Fibroblast of peridontal ligament (primary cell): ENCODE data around the gene SHMT2.

Experiments used
- DNase-seq: peaks from one replicate; pipeline ENCODE4 v3.0.0-alpha.2; 2010; ENCODE audit errors: extremely low read depth

The SHMT2 gene

GRCh38 chr12:57226588-57227314 lies 2.8 kb upstream of the SHMT2 start:
- no peak for DNase-seq

- DNase-seq, result peak; percentile 55
Observed at GRCh38 chr12:57227315-57228115, 2.0 kb upstream of the SHMT2 start.

DNA sequence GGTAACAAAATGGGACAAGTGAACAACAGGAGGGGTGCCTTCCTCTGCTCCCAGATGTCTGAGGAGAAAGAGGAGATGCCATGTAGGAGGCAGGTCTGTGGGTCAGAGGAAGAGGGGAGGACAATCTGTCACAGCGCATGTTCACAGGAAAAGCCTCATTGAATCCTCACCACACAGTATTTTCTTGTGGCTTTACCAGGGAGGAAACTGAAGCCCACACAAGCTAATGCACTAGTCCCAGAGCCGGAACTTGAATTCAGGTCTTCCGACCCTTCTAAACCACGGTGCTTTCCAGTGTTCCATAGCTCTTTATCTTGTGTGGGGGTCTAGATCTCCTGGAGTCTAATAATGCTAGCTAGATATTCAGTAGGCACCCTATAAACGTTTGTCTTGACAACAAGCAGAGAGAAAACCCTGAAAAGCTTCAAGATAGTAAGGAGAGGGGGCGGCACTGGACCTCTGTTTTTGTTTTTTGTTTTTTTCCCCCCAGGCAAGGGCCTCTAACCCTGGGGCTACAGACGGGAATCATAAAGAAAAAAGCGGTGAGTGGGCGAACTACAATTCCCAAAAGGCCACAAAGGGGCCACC lies 371 bp upstream of the SHMT2 start:
- peak; percentile 43 for DNase-seq

- no peak for DNase-seq
Observed at GRCh38 chr12:57230381-57231155, 1.1 kb downstream of the SHMT2 start.

- no peak for DNase-seq
Observed at GRCh38 chr12:57231276-57232021, 1.9 kb downstream of the SHMT2 start.

DNA sequence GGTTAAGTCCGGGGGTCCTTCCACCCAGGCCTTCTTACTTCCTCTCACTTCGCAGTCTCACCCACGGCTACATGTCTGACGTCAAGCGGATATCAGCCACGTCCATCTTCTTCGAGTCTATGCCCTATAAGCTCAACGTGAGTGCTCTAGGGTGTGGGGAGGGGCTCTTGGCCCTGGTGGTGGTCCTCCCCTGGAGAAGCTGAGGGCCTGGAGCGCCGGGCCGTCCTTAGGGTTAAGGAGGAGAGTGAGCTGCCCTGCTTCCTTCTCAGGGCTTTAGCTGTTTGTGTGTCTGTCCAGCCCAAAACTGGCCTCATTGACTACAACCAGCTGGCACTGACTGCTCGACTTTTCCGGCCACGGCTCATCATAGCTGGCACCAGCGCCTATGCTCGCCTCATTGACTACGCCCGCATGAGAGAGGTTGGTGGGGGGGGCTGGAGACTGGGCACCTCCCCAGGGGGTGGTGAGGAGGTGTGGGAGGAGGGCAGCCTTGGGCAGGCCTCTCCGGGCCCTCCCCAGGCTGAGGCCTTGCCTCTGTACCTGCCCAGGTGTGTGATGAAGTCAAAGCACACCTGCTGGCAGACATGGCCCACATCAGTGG lies 2.7 kb downstream of the SHMT2 start:
- no peak for DNase-seq

- DNase-seq, result peak; percentile 68
Observed at GRCh38 chr12:57233357-57234232, 4.1 kb downstream of the SHMT2 start.

GRCh38 chr12:57234233-57234570 lies 4.7 kb downstream of the SHMT2 start:
- no peak for DNase-seq

DNA sequence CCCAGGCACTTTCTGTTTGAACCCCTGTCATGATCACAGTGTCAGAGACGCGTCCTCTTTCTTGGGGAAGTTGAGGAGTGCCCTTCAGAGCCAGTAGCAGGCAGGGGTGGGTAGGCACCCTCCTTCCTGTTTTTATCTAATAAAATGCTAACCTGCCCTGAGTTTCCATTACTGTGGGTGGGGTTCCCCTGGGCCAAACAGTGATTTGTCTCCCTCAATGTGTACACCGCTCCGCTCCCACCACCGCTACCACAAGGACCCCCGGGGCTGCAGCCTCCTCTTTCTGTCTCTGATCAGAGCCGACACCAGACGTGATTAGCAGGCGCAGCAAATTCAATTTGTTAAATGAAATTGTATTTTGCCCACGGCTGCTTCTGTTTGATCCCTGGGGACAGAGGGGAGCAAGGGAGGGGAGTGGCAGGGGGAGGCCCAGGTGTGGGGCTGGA lies 5.1 kb downstream of the SHMT2 start:
- DNase-seq, result no peak

DNA sequence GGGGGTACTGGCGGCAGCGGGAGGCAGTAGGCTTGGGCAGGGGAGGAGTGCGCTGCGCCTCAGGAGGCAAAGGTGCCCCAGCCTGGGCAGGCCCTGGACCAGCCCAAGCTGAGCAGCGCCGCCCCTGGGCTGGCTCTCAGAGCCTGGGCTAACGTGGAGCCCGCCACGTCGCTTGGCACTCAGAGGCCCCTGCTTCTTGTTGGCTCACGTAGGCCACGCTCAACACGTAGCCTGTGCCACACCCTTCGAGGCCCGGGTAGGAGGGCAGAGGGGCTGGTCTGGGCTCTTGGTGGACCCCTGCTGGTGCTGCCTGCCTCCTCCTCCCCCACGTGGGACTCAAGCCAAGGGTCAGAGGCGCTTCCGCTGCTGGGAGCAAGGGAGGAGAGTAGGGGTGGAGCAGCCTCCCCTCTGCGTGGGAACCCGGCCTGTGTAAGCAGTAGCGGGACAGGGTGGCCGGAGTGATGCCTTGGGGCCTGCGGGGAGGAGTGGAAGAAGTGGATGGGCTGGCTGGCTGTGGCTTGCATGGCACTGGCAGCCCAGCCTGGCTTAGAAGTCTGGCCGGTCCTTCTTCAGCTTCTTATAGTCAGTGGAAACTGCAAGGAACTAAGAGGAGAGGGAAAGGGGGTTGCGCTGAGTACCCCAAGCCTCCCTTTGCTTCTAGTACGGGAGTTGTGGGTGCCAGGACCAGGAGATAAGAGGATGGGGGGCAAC lies 5.7 kb downstream of the SHMT2 start:
- DNase-seq, result no peak

DNA sequence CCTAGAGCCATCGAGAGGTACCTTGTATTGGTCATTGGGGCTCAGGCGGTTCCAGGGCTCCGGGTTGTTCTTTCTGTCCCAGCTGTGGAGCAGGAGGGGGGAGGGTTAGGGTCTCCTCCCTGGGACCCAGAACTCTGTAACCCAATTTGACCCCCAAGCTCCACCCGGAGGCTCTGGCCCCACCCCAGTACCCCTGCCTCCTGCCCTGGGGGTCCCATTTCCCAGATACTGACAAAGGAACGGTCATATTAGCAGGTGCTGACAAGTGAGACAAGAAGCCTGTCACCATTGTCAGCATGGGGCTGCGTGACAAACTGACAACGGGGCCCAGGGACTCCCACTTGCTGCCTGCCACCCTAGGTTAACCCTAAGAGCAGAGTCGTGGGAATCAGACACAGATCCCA lies 6.2 kb downstream of the SHMT2 start:
- no peak for DNase-seq

DNA sequence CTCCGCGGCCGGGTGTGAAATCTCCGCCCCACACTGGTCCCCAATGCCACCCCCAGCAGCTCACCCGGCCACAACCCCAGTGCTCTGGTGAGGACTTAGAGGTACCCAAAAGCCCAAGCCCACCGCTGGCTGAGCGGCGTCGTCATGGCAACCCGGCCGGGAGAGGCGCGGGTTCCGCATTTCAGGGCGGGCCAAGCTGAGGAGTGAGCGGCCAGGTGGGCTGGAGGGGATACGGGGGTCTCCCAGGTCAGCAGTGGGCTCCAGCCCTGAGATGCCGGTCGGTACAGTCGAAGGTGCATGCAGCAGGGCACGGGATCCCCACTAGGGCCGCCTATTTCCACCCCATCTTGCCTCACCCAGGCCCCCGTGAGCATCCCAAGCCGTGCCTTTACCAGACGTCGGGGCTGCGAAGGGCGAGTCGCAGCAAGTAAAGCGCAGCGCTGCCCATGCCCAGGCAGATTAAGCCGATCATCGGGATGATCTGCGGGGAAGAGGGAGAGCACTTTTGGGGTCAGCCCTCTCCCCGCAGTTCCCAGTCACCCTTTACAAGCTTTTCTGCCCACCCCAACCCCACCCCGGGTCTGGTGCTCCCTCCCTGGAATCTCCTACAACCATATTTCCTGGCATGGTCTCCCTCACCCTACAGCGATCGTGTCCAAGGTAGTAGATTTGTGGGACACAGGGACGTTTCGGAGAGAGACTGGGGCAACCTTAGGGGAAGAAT lies 6.9 kb downstream of the SHMT2 start:
- DNase-seq, result no peak

DNA sequence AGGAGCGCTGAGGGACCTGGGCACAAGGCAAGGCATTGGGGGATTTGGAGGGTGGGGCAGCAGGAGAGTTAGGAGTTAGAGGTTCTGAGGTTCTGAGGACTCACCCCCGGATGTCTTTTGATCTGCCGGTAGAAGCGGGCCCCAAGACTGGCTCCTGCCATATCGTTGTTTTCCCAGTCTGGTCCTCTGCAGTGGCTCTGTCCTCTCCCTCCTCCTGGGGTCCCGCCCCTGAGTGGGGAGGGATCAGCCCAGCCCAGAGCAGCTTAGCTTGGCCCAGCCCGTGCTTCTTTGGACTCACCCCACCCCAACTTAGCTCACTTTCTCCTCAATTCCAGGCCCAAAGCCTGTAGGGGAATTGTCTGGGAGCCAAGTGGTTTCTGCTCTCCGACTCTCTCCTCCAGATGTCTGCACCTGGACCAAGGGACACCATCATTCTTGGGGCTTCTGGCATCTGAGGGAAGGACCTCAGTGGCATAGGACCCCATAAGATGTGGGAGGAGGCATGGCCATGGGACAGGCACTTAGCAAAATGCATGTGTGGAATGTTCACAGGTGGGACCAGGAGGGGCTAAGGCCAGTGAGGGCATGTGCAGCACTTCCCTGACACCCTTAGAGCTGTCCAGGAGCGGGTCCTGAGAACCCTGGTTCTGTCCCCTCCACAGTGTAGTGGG lies 7.5 kb downstream of the SHMT2 start:
- DNase-seq, result no peak

DNA sequence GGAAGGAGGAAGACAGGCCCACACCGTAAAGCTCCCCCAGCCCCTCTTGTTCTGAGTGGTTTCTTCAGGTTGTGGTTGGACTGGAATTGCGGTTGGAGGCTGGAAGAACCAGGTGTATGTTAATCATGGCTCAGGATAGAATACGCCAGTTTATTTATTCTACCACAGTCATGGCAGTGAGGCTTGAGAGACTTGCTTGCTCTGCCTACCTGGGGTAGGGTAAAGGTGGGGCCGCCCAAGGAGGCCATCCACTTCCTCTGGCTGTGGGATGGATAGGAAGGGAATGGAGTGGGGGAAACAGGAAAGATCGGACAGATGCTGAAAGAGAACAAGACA lies 8.1 kb downstream of the SHMT2 start:
- no peak for DNase-seq

DNA sequence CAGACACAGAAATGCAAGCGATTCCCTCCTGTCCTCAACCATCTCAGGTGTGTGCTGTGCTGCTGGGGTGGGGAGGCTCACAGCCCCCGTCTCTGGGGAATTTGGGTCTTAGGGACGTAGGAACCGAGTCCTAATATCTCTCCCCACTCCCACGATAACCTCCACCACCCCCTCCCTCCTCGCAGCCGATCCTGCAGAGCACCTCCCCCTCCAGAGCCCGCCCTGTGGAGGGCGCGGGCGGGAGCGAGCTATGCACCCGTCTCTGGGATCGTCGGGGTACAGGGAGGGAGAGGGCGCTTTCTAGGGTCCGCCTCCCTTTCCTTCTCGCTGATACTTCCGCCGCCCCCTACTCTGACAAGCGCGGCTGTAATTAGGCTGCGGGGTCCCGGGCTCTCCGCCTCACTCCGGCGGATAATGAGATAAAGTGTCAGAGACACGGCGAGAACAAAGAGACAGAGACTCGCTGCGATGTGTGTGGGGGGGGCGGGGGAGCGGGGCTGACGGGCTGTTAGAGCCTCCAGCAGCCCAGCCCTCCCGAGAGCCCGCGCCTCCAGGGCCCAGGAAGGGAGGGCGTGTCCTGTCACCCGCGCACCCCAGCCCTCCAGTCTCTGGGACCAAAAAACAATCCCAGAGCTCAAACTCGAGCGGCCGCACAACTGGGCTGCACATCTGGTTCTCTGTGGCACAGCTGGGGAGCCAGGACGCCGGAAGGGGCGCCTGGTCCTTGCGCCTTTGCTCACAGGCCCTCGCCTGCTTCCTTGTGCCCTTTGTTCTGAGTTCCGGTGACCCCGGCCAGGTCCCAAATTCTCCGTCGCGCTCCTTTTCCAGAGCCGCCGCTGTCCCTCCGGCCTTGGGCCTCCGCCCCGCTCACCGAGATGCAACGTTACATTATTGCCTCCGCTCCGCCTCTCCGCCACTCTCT lies 8.7 kb downstream of the SHMT2 start:
- DNase-seq, result no peak

GRCh38 chr12:57238854-57239554 lies 9.5 kb downstream of the SHMT2 start:
- peak; percentile 83 for DNase-seq
